GM21528 (cell line): ENCODE data around the gene TREML2.
"Not testable (repeated sequence)": the region's sequence is repeated elsewhere in the genome, so short reads cannot be mapped to it uniquely, and the experiment has no call there.

ENCODE experiments used
- ATAC-seq: cut with Tn5 transposase; IDR thresholded peaks from one replicate; pipeline ENCODE4 v1.9.1; 2021; ENCODE audit warnings: mild to moderate bottlenecking, moderate library complexity; ENCODE audit not compliant: unreplicated experiment, low FRiP score

TREML2 gene

GRCh38 chr6:41209547-41210320 lies 8.8 kb upstream of the TREML2 start:
- no peak for ATAC-seq

DNA sequence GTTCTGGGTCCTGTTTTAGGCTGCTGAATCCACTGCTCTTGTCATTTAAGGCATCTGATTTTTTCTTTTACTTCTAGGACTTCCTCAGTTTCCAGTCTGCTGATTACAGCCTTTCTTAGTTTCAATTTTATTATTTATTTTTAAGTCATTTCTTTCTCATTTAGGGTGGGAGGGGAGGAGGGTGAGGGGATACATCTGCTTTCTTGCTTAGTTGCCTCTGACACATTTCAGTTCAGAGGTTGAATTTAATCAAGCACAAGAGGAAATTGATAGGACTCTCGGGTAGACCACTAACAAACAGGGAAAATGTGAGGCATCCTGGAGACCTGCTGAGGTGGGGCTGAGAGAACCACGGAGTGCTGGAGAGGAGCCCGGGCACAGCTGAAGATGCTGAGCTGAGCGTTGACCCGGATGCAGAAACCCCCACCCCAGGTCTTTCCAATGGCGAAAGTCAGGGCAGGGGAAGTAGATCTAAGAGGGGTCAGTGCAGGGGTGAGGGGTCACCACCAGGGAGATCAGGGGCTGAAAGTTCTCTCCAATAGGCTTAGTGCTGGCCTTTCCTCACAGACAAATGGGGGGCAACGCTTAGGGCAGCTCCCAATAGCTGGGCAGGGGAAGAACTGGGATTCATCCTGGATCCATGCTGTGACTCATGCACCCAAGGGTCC lies 7.6 kb upstream of the TREML2 start:
- no peak for ATAC-seq

DNA sequence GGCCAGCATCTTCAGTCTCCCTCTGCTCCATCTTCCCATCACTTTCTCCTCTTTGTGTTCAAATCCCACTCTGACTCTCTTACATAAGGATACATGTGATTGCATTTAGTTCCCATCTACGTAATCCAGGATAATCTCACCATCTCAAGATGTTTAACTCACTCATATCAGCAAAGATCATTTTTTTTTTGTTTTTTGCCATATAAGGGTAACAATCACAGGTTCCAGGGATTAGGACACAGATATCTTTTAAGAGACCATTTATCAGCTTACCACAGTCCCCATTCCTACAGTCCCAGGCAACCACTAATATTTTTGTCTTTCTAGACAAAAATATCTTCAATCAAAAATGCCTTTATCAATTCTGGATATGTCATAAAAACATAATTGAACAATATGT lies 3.2 kb upstream of the TREML2 start:
- ATAC-seq = no peak

GRCh38 chr6:41201764-41202173 lies 820 bp upstream of the TREML2 start:
- no peak for ATAC-seq

GRCh38 chr6:41200296-41200900 lies 551 bp downstream of the TREML2 start:
- ATAC-seq = peak; percentile 38

- ATAC-seq = peak; percentile 52
Observed at GRCh38 chr6:41199552-41200246, 1.2 kb downstream of the TREML2 start.

- no peak for ATAC-seq
Observed at GRCh38 chr6:41197234-41197633, 3.7 kb downstream of the TREML2 start.

- ATAC-seq = no peak
Observed at GRCh38 chr6:41194386-41194785, 6.6 kb downstream of the TREML2 start.

DNA sequence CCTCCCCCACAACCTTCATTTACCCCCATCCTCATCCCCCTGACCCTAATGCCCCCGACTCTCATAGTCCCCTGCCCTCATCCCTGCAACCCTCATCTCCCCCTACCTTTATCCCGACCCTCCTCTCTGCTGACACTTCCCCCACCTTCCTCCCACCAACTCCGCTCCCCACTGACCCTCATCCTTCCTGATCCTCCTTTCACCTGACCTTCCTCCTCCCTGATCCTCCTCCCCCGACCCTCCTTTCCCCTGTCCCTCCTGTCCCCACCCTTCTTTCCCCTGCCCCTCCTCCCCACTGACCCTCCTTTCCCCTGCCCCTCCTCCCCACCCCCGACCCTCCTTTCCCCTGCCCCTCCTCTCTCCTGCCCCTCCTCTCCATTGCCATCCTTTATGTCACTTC lies 7.1 kb downstream of the TREML2 start:
- no peak for ATAC-seq

DNA sequence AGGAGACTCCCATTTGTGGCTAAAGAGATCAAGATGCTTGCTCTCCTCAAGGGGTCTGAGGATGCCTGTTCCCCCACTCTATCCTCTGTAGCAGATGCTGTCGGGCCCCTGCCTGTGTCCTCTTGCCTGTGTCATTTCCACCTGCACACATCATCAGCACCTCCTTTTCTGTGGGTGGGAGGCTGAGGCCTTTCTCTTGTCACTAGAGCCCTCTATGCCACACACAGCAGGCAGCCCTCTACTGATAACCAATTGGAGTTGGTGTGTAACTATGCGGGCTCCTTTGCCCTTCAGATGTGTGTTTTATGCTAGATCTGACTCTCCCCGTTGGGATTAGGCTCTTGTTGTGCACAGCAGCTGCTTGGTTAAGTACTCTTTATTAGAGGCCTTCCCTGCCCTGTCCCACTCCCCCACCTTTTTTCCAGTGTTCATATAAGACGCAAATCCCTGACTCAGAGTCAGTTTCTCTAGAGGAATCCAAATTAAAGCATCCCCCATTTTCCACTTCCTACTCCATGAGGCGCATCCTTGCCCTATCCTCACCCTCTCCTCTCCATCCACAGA lies 7.7 kb downstream of the TREML2 start:
- no peak for ATAC-seq

GRCh38 chr6:41191569-41191968 lies 9.4 kb downstream of the TREML2 start:
- ATAC-seq = no peak

DNA sequence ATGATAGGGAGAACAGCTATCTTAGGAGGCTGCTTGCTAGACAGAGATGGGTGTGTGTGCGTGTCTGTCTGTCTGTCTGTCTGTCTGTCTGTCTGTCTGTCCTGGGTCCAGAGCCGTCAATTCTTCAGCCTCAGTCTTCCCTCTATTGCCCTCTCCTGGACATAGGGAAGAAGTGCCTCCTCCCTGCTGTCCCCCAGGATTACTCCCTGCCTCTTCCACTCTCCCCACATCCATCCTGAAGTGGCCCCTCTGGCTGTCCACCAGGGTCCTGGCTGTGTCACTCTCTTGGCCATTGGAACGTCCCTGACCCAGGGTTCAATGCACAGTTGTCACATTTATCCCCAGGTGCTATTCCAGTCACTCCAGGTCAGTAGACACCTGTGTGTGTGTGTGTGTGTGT lies 10.2 kb downstream of the TREML2 start:
- no peak for ATAC-seq

- ATAC-seq = no peak
Observed at GRCh38 chr6:41189967-41190366, 11.0 kb downstream of the TREML2 start.

GRCh38 chr6:41189046-41189445 lies 11.9 kb downstream of the TREML2 start:
- not testable (repeated sequence) for ATAC-seq

DNA sequence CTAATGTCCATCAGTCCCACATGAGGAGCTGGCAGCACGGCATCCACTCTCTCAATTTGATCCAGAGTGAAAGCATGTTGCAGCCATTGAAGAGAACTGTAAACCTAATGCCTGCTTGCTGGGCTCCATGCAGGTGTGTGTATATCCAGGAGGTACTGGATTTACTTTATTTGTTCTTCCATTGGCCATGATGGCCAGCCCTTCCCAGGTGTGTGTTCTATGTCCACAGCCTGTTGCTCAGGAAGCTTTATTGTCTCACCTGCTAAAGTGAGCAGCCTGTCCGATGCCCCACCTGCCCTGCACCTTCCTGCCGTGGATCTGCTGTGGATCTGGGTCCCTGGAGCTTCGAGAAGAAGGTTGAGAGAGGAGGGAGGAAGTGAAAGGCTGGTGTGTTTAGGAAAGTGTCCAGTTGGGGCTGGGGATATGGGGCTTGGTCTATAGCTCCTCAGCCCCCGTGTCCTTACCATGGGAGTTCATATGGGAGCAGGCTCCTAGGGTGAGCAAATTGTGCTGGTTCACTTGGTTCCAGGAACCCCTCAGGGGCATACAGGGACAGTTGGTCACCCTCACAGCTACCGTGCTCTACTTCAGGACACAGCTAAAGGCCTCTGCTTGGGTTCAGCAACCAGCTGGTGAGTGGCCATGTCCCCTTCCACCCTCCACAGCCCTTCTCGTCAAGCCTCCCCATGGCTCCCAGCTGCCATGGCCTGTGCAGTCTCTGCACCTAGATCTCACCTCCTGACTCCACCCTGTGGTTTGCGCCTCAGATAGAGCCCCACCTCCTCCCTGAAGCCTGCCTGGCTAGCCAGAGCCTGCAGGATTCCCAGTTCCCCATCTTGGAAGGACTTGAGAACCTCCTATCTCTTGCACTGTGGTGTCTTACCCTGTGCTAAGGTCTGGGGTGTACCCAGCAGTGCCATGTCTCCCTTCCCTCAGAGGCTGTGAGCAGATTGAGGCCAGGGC lies 12.7 kb downstream of the TREML2 start:
- no peak for ATAC-seq

GRCh38 chr6:41186031-41186562 lies 14.9 kb downstream of the TREML2 start:
- ATAC-seq = no peak

DNA sequence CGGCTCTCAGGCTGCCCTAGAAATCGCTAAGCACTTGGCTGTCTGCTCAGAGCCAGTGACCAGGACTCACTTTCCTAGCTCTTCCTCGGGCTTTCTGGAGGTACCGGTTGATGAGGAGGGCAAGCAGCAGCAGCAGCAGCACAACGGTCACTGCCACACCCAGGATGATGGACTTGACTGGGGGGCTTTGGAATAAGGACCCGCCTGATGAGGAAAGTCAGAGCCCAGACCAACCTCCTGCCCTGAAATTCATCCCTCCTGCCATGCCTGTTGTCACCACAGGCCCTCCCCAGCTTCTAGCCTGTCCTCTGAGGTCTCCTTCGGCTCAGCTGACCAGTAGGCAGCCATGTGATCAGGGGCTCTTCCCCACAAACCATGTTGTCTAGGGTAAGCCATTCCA lies 16.2 kb downstream of the TREML2 start:
- no peak for ATAC-seq

- no peak for ATAC-seq
Observed at GRCh38 chr6:41182069-41183034, 18.6 kb downstream of the TREML2 start.
